K562 (cell line): ENCODE data around the gene MAPK8IP2. TPM values are rescaled to one million over a fixed set of nuclear protein-coding genes. Genes with fewer than 3 reads are reported as not detected.
A peak's percentile ranks its signal among the peaks of the same experiment; 100 is the strongest.

Source experiments
- ATF1 ChIP-seq, 2 experiments: fragments of 450-650 bp in 1 of 2; IDR thresholded peaks; 2 replicates each; pipeline ENCODE4 v1.6.1; 2016; ENCODE audit warnings: missing compliant biosample characterization in 1 of 2, missing genetic modification characterization in 1 of 2
- BHLHE40 ChIP-seq: IDR thresholded peaks from 2 replicates; pipeline ENCODE4 v1.6.1; 2011; ENCODE audit warnings: low read length, improper control_type of control experiment
- CREM ChIP-seq: IDR thresholded peaks from 2 replicates; pipeline ENCODE4 v1.6.1; 2014; ENCODE audit warnings: antibody characterized with exemption, low read depth
- FOSL1 ChIP-seq: fragments of 200-800 bp; sonication (Bioruptor generic); conservative IDR thresholded peaks from 2 replicates; pipeline ENCODE4 v1.6.1; 2016; ENCODE audit warnings: missing genetic modification characterization, missing compliant biosample characterization
- FOXO4 ChIP-seq: fragments of 450-650 bp; formaldehyde crosslinking; IDR thresholded peaks from 2 replicates; pipeline ENCODE4 v1.4.0; 2020; ENCODE audit warnings: mild to moderate bottlenecking, moderate library complexity
- JUNB ChIP-seq: fragments of 450-650 bp; formaldehyde crosslinking; conservative IDR thresholded peaks from 2 replicates; pipeline ENCODE4 v1.4.0; 2020; ENCODE audit warnings: mild to moderate bottlenecking
- MAZ ChIP-seq, 2 experiments: fragments of 450-650 bp in 1 of 2; sonication (generic) in 1 of 2; formaldehyde crosslinking; IDR thresholded peaks in 1 of 2; conservative IDR thresholded peaks in 1 of 2; 2 replicates each; pipeline versions ENCODE4 v1.4.0 to v1.5.0; 2020; ENCODE audit warnings: mild to moderate bottlenecking in 1 of 2, missing genetic modification reagents in 1 of 2
- MIER1 ChIP-seq: fragments of 450-650 bp; IDR thresholded peaks from 2 replicates; pipeline ENCODE4 v1.6.1; 2016; ENCODE audit warnings: antibody characterized with exemption, mild to moderate bottlenecking, low read depth
- NCOA6 ChIP-seq: fragments of 450-650 bp; IDR thresholded peaks from 2 replicates; pipeline ENCODE4 v1.6.1; 2017; ENCODE audit warnings: mild to moderate bottlenecking
- NR3C1 ChIP-seq: sonication (generic); formaldehyde crosslinking; IDR thresholded peaks from 2 replicates; pipeline ENCODE4 v1.8.1; 2022; ENCODE audit warnings: missing genetic modification reagents
- PHF8 ChIP-seq: fragments of 200-600 bp; sonication (generic); IDR thresholded peaks from 2 replicates; pipeline ENCODE4 v1.6.1; 2012; ENCODE audit warnings: mixed run types, mild to moderate bottlenecking, inconsistent platforms, low read length, moderate library complexity, borderline replicate concordance
- POU5F1 ChIP-seq: fragments of 150-350 bp; IDR thresholded peaks from 2 replicates; pipeline ENCODE4 v1.6.1; 2014; ENCODE audit warnings: borderline replicate concordance, low read length, low read depth, mild to moderate bottlenecking; ENCODE audit not compliant: partially characterized antibody
- SAP30 ChIP-seq: fragments of 200-600 bp; sonication (generic); IDR thresholded peaks from 2 replicates; pipeline ENCODE4 v1.6.1; 2012; ENCODE audit warnings: borderline replicate concordance, low read depth, mild to moderate bottlenecking, moderate library complexity, low read length, control low read depth, inconsistent platforms; ENCODE audit not compliant: insufficient read depth, poor library complexity, severe bottlenecking
- SPI1 ChIP-seq: IDR thresholded peaks from 2 replicates; pipeline ENCODE4 v1.6.1; 2011; ENCODE audit warnings: low read depth, low read length, control low read depth, borderline replicate concordance
- TCF7 ChIP-seq: sonication (generic); IDR thresholded peaks from 2 replicates; pipeline ENCODE4 v1.6.1; 2016; ENCODE audit warnings: antibody characterized with exemption, borderline replicate concordance
- TCF7L2 ChIP-seq: fragments of 150-350 bp; IDR thresholded peaks from 2 replicates; pipeline ENCODE4 v1.6.1; 2016; ENCODE audit warnings: low read depth, mild to moderate bottlenecking, low read length, moderate library complexity
- TEAD1 ChIP-seq, 2 experiments: fragments of 450-650 bp in 1 of 2; sonication (generic) in 1 of 2; formaldehyde crosslinking; IDR thresholded peaks; 2 replicates each; pipeline versions ENCODE4 v1.4.0 to v1.8.0; 2020 to 2022; ENCODE audit warnings: mild to moderate bottlenecking in 2 of 2, missing genetic modification reagents in 1 of 2
- VEZF1 ChIP-seq: fragments of 200-800 bp; sonication (Bioruptor generic); IDR thresholded peaks from 2 replicates; pipeline ENCODE4 v1.6.1; 2017; ENCODE audit warnings: missing genetic modification characterization, missing compliant biosample characterization
- ZFP1 ChIP-seq: fragments of 450-650 bp; formaldehyde crosslinking; IDR thresholded peaks from 2 replicates; pipeline ENCODE4 v1.4.0; 2020; ENCODE audit warnings: mild to moderate bottlenecking, mixed read lengths
- ZNF717 ChIP-seq: fragments of 250-450 bp; sonication (Bioruptor Pico); IDR thresholded peaks from 2 replicates; pipeline ENCODE4 v1.5.0; 2021
- ZNF778 ChIP-seq: fragments of 450-650 bp; formaldehyde crosslinking; IDR thresholded peaks from 2 replicates; pipeline ENCODE4 v1.4.0; 2020; ENCODE audit warnings: mild to moderate bottlenecking, moderate library complexity
- polyA plus RNA-seq, 8 experiments: library from polyadenylated mRNA; depleted of rRNA in 4 of 8; stranded (reverse) in 5 of 8; unstranded in 3 of 8; fragments of >200 nt; fragmentation: Nextera tagmentation in 2 of 8; fragmentation: Illumina TruSeq in 1 of 8; extraction: Ambion mirVana in 2 of 8; extraction: Trizol in 1 of 8; gene quantifications; 2 replicates each; pipeline versions ENCODE4 v1.2.1 to v1.2.3, GENCODE V29; 2011 to 2014; ENCODE audit warnings: inconsistent platforms in 1 of 8, missing spikeins in 1 of 8
- total RNA-seq, 7 experiments: library from RNA; depleted of rRNA in 6 of 7; stranded (reverse); fragments of >200 nt in 6 of 7; fragmentation: Illumina TruSeq in 2 of 7; extraction: Trizol in 2 of 7; gene quantifications; 2 replicates each; pipeline versions ENCODE4 v1.2.1 to v1.2.3, GENCODE V29; 2011 to 2021; ENCODE audit warnings: low replicate concordance in 1 of 7
- TF ChIP-seq, protein P1 (sequence below), 2 experiments: fragments of 450-650 bp in 1 of 2; sonication (generic) in 1 of 2; formaldehyde crosslinking in 1 of 2; IDR thresholded peaks in 1 of 2; conservative IDR thresholded peaks in 1 of 2; 2 replicates each; pipeline versions ENCODE4 v1.6.1 to v1.8.1; 2016 to 2023; ENCODE audit warnings: mild to moderate bottlenecking in 2 of 2, moderate library complexity in 2 of 2, inconsistent platforms in 1 of 2, missing genetic modification reagents in 1 of 2
- TF ChIP-seq, protein P2 (sequence below): sonication (generic); formaldehyde crosslinking; IDR thresholded peaks from 2 replicates; pipeline ENCODE4 v1.8.0; 2022; ENCODE audit warnings: missing genetic modification reagents, mild to moderate bottlenecking, borderline replicate concordance

The MAPK8IP2 gene
- total and polyA plus RNA-seq, 9 of the 15 experiments (the other 6 are each of a cell fraction or from before 2014, with no cell fraction given), result 0.01 to 0.47 (median 0.07) TPM; not detected in 2

GRCh38 chr22:50620593-50621355 is 20.2 kb downstream of the MAPK8IP2 start (continued):
- TF ChIP-seq, protein P1, sequence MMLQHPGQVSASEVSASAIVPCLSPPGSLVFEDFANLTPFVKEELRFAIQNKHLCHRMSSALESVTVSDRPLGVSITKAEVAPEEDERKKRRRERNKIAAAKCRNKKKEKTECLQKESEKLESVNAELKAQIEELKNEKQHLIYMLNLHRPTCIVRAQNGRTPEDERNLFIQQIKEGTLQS (IDR thresholded peaks at IDR 0.05), result peak; percentile 72; the same call in 1 of the 2 replicates
- TF ChIP-seq, protein P1 (CRISPR knock-in tag; conservative IDR thresholded peaks at IDR 0.05), result no peak
- TF ChIP-seq TEAD1 (CRISPR knock-in tag; IDR thresholded peaks at IDR 0.05) (no peak), BHLHE40 (peak; percentile 21; the same call in 1 of the 2 replicates), SPI1 (no peak), CREM (peak; percentile 22; the same call in 1 of the 2 replicates), NCOA6 (no peak), FOXO4 (CRISPR knock-in tag) (no peak), PHF8 (no peak), FOSL1 (no peak), ZFP1 (CRISPR knock-in tag) (no peak), SAP30 (no peak), VEZF1 (CRISPR knock-in tag) (peak; percentile 58; the same call in 1 of the 2 replicates), ZNF778 (CRISPR knock-in tag) (no peak), TCF7L2 (no peak), ZNF717 (CRISPR knock-in tag) (no peak), MIER1 (no peak), MAZ (CRISPR knock-in tag; conservative IDR thresholded peaks at IDR 0.05 in 1 of 2, IDR thresholded peaks at IDR 0.05 in 1 of 2) (0 out of 4 replicates have a peak, but pooled peaks of 1 of the 2 experiments have one; percentile 58), JUNB (no peak), NR3C1 (CRISPR knock-in tag) (no peak), POU5F1 (no peak), ATF1 (CRISPR knock-in tag; IDR thresholded peaks at IDR 0.05) (no peak), ATF1 (tag; IDR thresholded peaks at IDR 0.05) (peak; percentile 56), TCF7 (no peak)
- TF ChIP-seq, protein P2, sequence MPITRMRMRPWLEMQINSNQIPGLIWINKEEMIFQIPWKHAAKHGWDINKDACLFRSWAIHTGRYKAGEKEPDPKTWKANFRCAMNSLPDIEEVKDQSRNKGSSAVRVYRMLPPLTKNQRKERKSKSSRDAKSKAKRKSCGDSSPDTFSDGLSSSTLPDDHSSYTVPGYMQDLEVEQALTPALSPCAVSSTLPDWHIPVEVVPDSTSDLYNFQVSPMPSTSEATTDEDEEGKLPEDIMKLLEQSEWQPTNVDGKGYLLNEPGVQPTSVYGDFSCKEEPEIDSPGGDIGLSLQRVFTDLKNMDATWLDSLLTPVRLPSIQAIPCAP (CRISPR knock-in tag), result no peak
